B cell (primary cell): ENCODE results near the gene NAGPA.

Experiments used
- EZH2 ChIP-seq: IDR thresholded peaks from 2 replicates; pipeline ENCODE4 v1.6.1; 2012; ENCODE audit warnings: borderline replicate concordance, low read depth, mild to moderate bottlenecking, moderate library complexity, low read length; ENCODE audit not compliant: insufficient read depth, poor library complexity, severe bottlenecking
- TF ChIP-seq, protein P1 (sequence below): fragments of 200-600 bp; IDR thresholded peaks from one replicate; pipeline ENCODE4 v1.8.0; 2022; ENCODE audit warnings: antibody characterized with exemption, mild to moderate bottlenecking

DNA sequence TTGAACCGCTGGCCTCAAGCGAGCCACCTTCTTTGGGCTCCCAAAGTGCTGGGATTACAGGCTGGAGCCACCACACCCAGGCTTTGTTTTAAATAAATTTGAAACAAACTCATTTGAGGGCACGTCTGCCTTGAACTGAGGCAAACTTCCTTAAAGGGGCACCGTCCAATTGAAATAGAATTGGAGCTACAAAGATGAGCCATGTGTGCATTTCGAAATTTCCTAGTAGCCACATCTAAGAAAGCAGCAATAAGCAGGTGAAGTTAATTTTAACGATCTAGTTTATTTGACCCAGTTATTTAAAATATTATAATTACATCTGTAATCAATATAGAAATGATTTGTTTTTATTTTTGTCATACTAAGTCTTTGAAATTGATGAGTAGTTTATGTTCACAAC, 32.8 kb upstream of the NAGPA start:
- TF ChIP-seq, protein P1, sequence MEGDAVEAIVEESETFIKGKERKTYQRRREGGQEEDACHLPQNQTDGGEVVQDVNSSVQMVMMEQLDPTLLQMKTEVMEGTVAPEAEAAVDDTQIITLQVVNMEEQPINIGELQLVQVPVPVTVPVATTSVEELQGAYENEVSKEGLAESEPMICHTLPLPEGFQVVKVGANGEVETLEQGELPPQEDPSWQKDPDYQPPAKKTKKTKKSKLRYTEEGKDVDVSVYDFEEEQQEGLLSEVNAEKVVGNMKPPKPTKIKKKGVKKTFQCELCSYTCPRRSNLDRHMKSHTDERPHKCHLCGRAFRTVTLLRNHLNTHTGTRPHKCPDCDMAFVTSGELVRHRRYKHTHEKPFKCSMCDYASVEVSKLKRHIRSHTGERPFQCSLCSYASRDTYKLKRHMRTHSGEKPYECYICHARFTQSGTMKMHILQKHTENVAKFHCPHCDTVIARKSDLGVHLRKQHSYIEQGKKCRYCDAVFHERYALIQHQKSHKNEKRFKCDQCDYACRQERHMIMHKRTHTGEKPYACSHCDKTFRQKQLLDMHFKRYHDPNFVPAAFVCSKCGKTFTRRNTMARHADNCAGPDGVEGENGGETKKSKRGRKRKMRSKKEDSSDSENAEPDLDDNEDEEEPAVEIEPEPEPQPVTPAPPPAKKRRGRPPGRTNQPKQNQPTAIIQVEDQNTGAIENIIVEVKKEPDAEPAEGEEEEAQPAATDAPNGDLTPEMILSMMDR: no peak
- TF ChIP-seq EZH2: no peak
